ENCODE measurements around the gene KIR3DL3.

The KIR3DL3 gene

GRCh38 chr19:54682306-54682856 lies 41.9 kb upstream of the KIR3DL3 start:
- Histone ChIP-seq H3K9me3 (ENCODE audit: low read length) (no peaks in the 10 kb centered on the region), H3K9me2 (ENCODE audit: low read depth, low read length) (no peaks in the 10 kb centered on the region), H2AFZ (ENCODE audit: low read length) (no peak overlapping the region), H3F3A (ENCODE audit: insufficient read depth, low read length) (no peaks in the 10 kb centered on the region), H3K4me3 (ENCODE audit: low read depth, low read length, poor library complexity, severe bottlenecking) (no peak overlapping the region), H3K27ac (ENCODE audit: low read depth, low read length, poor library complexity, severe bottlenecking) (no peak overlapping the region), H3K4me1 (ENCODE audit: insufficient read depth, low read length, severe bottlenecking) (no peaks in the 10 kb centered on the region), H3K4me2 (ENCODE audit: low read length) (no peak overlapping the region), H3K9ac (ENCODE audit: low read length) (no peak overlapping the region), H3K27me3 (ENCODE audit: insufficient read depth, low read length) (no peaks in the 10 kb centered on the region), H3K36me3 (ENCODE audit: insufficient read depth, low read length) (no peaks in the 10 kb centered on the region), H3K79me2 (ENCODE audit: insufficient read depth, low read length) (no peaks in the 10 kb centered on the region), H4K20me1 (ENCODE audit: insufficient read depth, low read length) (no peaks in the 10 kb centered on the region)
- TF ChIP-seq EZH2 (IDR thresholded peaks at IDR 0.05; ENCODE audit: borderline replicate concordance, low read length) (no peak), CTCF (IDR thresholded peaks at IDR 0.05; ENCODE audit: low read length) (no peak)

GRCh38 chr19:54684527-54684926 lies 39.7 kb upstream of the KIR3DL3 start:
- no peak for TF ChIP-seq EZH2 (IDR thresholded peaks at IDR 0.05; ENCODE audit: borderline replicate concordance, low read length)
- TF ChIP-seq CTCF (IDR thresholded peaks at IDR 0.05; ENCODE audit: low read length), result no peak

GRCh38 chr19:54691582-54692297 lies 32.5 kb upstream of the KIR3DL3 start:
- no peaks in the 10 kb centered on the region for H3F3A ChIP-seq (ENCODE audit: insufficient read depth, low read length)
- no peaks in the 10 kb centered on the region for H3K36me3 ChIP-seq (ENCODE audit: insufficient read depth, low read length)
- H4K20me1 ChIP-seq (ENCODE audit: insufficient read depth, low read length), result no peaks in the 10 kb centered on the region
- no peak overlapping the region for H3K4me3 ChIP-seq (ENCODE audit: low read depth, low read length, poor library complexity, severe bottlenecking)
- H3K9me2 ChIP-seq (ENCODE audit: low read depth, low read length), result no peaks in the 10 kb centered on the region
- no peak overlapping the region for H3K27ac ChIP-seq (ENCODE audit: low read depth, low read length, poor library complexity, severe bottlenecking)
- H3K4me2 ChIP-seq (ENCODE audit: low read length), result no peak overlapping the region
- H2AFZ ChIP-seq (ENCODE audit: low read length), result no peak overlapping the region
- no peaks in the 10 kb centered on the region for H3K9me3 ChIP-seq (ENCODE audit: low read length)
- H3K79me2 ChIP-seq (ENCODE audit: insufficient read depth, low read length), result no peaks in the 10 kb centered on the region
- TF ChIP-seq CTCF (IDR thresholded peaks at IDR 0.05; ENCODE audit: low read length), result no peak
- TF ChIP-seq EZH2 (IDR thresholded peaks at IDR 0.05; ENCODE audit: borderline replicate concordance, low read length), result no peak
- no peak overlapping the region for H3K9ac ChIP-seq (ENCODE audit: low read length)
- no peaks in the 10 kb centered on the region for H3K27me3 ChIP-seq (ENCODE audit: insufficient read depth, low read length)
- no peaks in the 10 kb centered on the region for H3K4me1 ChIP-seq (ENCODE audit: insufficient read depth, low read length, severe bottlenecking)

More at GRCh38 chr19:54684527-54684926, 39.7 kb upstream of the KIR3DL3 start:
- Histone ChIP-seq H4K20me1 (ENCODE audit: insufficient read depth, low read length) (no peaks in the 10 kb centered on the region), H3K79me2 (ENCODE audit: insufficient read depth, low read length) (no peaks in the 10 kb centered on the region), H2AFZ (ENCODE audit: low read length) (no peak overlapping the region), H3K9me2 (ENCODE audit: low read depth, low read length) (no peaks in the 10 kb centered on the region), H3K27ac (ENCODE audit: low read depth, low read length, poor library complexity, severe bottlenecking) (no peak overlapping the region), H3K4me3 (ENCODE audit: low read depth, low read length, poor library complexity, severe bottlenecking) (no peak overlapping the region), H3K4me1 (ENCODE audit: insufficient read depth, low read length, severe bottlenecking) (no peaks in the 10 kb centered on the region), H3K27me3 (ENCODE audit: insufficient read depth, low read length) (no peaks in the 10 kb centered on the region), H3K36me3 (ENCODE audit: insufficient read depth, low read length) (no peaks in the 10 kb centered on the region), H3F3A (ENCODE audit: insufficient read depth, low read length) (no peaks in the 10 kb centered on the region), H3K9me3 (ENCODE audit: low read length) (no peaks in the 10 kb centered on the region), H3K4me2 (ENCODE audit: low read length) (no peak overlapping the region), H3K9ac (ENCODE audit: low read length) (no peak overlapping the region)
